ENCODE results near the gene ENGASE.

DNA sequence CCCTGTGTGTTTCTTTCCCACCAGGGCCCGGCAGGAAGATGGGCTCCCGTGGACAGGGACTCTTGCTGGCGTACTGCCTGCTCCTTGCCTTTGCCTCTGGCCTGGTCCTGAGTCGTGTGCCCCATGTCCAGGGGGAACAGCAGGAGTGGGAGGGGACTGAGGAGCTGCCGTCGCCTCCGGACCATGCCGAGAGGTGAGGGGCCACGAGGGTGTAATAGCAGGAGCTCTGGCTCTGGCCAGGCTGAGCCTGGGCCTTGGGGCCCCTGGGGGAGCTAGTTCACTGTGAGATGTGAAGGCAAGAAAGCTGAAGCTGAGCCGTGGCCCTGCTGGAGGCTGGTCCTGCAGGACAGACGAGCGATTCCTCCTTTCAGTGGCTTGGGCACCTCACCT lies 30.7 kb upstream of the ENGASE start:
- TF ChIP-seq, protein P1, sequence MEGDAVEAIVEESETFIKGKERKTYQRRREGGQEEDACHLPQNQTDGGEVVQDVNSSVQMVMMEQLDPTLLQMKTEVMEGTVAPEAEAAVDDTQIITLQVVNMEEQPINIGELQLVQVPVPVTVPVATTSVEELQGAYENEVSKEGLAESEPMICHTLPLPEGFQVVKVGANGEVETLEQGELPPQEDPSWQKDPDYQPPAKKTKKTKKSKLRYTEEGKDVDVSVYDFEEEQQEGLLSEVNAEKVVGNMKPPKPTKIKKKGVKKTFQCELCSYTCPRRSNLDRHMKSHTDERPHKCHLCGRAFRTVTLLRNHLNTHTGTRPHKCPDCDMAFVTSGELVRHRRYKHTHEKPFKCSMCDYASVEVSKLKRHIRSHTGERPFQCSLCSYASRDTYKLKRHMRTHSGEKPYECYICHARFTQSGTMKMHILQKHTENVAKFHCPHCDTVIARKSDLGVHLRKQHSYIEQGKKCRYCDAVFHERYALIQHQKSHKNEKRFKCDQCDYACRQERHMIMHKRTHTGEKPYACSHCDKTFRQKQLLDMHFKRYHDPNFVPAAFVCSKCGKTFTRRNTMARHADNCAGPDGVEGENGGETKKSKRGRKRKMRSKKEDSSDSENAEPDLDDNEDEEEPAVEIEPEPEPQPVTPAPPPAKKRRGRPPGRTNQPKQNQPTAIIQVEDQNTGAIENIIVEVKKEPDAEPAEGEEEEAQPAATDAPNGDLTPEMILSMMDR (IDR thresholded peaks at IDR 0.05; ENCODE audit: low read length) = no peak
- TF ChIP-seq EZH2 (IDR thresholded peaks at IDR 0.05; ENCODE audit: borderline replicate concordance, low read length) = no peak

Data from OCI-LY1 (cell line).